HG02970 (cell line): Measurements from ENCODE around the gene BGLAP.

Source experiments
- ATAC-seq: cut with Tn5 transposase; IDR thresholded peaks from one replicate; pipeline ENCODE4 v1.9.1; 2021; ENCODE audit warnings: mild to moderate bottlenecking, moderate library complexity, moderate number of reproducible peaks; ENCODE audit not compliant: unreplicated experiment, low FRiP score

BGLAP gene

DNA sequence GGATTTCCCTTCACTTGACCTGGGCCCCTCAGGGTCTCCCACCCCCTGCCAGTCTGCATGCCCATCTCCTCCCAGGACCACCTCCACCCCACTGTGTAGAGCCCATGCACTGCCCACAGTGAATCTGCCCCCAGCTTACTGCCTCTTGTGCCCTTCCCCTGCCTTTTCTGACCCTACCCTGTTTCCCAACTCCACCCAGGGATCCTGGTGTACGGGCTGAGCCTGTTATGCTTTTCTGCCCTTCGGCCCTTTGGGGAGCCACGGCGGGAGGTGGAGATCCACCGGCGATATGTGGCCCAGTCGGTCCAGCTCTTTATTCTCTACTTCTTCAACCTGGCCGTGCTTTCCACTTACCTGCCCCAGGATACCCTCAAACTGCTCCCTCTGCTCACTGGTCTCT is 44.1 kb downstream of the BGLAP start:
- no peak for ATAC-seq

DNA sequence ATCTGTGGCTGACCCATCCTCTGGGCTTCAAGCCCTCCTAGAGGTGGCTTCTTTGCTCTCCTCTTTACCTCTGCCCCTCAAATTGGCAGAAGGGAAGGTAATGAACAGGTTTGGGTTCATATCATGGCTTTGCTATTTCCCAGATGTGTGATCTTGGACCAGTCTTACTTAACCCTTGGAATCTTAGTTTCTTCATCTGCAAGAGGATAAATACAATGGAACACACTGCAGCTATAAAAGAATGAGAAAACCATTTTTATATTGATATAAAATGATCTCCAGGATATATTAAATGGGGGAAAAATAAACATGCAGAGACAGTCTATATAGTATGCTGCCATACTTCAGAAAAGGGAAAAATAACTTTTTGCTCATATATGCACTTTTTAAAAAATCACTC is 47.9 kb downstream of the BGLAP start:
- no peak for ATAC-seq

DNA sequence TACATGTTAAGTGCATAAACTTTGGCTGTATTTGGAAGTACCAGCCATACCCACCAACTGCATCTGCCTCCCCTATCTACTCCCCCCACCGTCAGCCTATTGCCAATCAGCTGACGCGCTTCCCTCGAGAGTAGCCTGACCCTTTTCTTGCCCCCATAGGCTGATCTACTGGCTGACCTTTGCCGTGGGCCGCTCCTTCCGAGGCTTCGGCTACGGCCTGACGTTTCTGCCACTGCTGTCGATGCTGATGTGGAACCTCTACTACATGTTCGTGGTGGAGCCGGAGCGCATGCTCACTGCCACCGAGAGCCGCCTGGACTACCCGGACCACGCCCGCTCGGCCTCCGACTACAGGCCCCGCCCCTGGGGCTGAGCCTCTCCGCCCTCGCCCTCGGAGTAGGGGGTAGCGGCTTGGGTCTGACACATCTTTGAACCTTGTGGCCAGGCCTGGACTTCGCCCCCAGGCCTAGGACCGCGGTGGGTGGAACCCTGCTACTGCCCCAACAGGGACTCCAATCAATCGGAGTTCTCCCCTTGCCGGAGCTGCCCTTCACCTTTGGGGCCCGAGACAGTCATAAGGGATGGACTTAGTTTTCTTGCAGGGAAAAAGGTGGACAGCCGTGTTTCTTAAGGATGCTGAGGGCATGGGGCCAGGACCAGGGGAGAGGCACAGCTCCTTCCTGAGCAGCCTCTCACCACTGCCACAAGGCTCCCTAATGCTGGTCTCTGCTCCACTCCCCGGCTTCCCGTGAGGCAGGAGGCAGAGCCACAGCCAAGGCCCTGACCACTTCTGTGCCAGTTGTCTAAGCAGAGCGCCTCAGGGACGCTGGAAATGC is 49.5 kb downstream of the BGLAP start:
- ATAC-seq: no peak
